GM12801 (cell line): ENCODE data around the gene HRCT1.

ENCODE experiments used
- CTCF ChIP-seq: IDR thresholded peaks from one replicate; pipeline ENCODE4 v1.5.1; 2011; ENCODE audit warnings: control low read depth; ENCODE audit not compliant: insufficient read length; ENCODE audit errors: extremely low read depth

Gene HRCT1

GRCh38 chr9:35862328-35862727 is 43.7 kb upstream of the HRCT1 start:
- no peak for TF ChIP-seq CTCF

GRCh38 chr9:35863583-35863982 is 42.4 kb upstream of the HRCT1 start:
- TF ChIP-seq CTCF: no peak

GRCh38 chr9:35864695-35865255 is 41.2 kb upstream of the HRCT1 start:
- TF ChIP-seq CTCF: no peak

- no peak for TF ChIP-seq CTCF
These were observed 38.5 kb upstream of the HRCT1 start for GRCh38 chr9:35867538-35867937.

- TF ChIP-seq CTCF: no peak
These were observed 37.1 kb upstream of the HRCT1 start for GRCh38 chr9:35868933-35869332.

GRCh38 chr9:35869621-35870216 is 36.3 kb upstream of the HRCT1 start:
- no peak for TF ChIP-seq CTCF

GRCh38 chr9:35870351-35870923 is 35.6 kb upstream of the HRCT1 start, which contains the start of gene OR13J1:
TSS of gene OR13J1 (minus strand) at chr9:35870401. CDS start at chr9:35870401, 0 bp downstream.
- TF ChIP-seq CTCF: no peak
